RWPE1 (cell line): Measurements from ENCODE around the gene NOP16.

Experiments used
- CTCF ChIA-PET: fragments of 350-600 bp; sonication (Branson Sonifier 250); formaldehyde crosslinking; extraction: SDS; loops from one replicate; lab custom pipeline; 2021; lab: Yijun Ruan, JAX
- POLR2A ChIA-PET: fragments of 400-600 bp; formaldehyde crosslinking; extraction: SDS; loops from one replicate; lab custom pipeline; 2020; ENCODE audit warnings: antibody characterized with exemption; ENCODE audit not compliant: low non-redundant PET; lab: Yijun Ruan, JAX
- DNase-seq: peaks from one replicate; pipeline ENCODE4 v3.0.0; 2012; ENCODE audit warnings: low spot score
- H3K27ac ChIP-seq: fragments of 450-650 bp; 2 replicates; pipeline ENCODE4 v1.5.1; 2017
- CTCF ChIP-seq: fragments of 450-650 bp; conservative IDR thresholded peaks from 2 replicates; pipeline ENCODE4 v1.5.1; 2017; ENCODE audit warnings: low read depth, mild to moderate bottlenecking

The NOP16 gene

DNA sequence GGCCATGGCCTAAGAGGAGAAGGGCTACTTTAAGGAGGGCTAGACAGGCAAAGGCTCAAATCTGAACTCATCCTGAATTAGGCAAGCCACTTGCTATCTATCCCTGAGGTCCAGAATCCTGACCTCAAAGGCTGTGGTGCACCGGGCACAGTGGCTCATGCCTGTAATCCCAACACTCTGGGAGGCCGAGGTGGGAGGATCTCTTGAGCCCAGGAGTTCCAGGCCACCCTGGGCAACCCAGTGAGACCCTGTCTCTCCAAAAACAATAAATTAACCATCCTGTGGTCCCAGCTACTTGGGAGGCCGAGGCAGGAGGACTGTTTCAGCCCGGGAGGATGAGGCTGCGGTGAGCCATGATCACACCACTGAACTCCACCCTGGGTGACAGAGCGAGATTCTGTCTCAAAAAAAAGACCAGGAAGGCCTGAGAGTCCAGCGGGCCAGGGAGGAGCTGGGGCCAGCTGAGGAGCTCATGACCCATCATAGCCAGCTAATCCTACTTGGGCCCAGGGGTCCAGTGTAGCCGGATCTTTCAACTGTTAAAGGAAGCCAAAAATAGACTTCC lies 4.0 kb downstream of the NOP16 start:
- no peak for DNase-seq
- CTCF ChIA-PET: no interaction called here
- H3K27ac ChIP-seq: peak overlapping the region; percentile 11
- TF ChIP-seq CTCF: no peak
- POLR2A ChIA-PET: no interaction called here

GRCh38 chr5:176383961-176384360 lies 4.4 kb downstream of the NOP16 start:
- no peak for TF ChIP-seq CTCF
- ChIA-PET CTCF (interaction anchor here (1.0 kb wide), 1 partner anchor 22 kb away, joined by 3 read pairs; the partner anchor contains the start of gene KIAA1191), POLR2A (no interaction called here)
- DNase-seq: no peak
- peak overlapping the region; percentile 11 for H3K27ac ChIP-seq

DNA sequence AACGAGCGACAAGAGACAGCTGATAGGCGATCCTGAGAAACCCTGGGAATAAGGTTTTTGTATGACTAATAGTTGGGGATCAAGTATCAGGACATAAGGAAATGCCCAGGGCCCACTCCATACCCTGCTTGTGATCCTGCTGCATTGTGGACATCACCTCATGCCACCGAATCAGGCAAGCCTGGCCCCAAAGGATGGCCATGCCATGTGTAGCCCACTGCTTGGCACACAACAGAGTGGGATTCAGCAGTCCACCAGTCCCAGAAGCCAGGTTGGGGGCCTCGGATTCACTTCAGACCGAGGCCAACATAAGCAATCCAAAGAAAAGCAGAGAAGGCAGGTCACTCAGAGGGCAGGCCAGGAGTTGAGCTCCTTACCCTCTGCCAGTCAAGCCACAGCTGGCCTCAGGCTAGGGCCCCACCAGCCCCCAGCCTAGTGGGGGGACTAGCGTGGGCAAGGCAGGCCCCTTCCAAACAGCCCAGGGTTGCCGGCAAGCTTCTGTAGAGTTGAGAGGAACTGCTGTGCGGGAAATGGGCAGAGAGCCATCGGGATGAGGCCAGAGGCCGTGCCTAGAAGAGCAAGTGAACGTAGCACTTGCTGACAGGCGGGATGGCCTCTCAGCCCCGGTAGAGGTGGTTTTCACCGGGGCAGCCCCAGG lies 5.0 kb downstream of the NOP16 start:
- no peak for DNase-seq
- CTCF ChIA-PET: interaction anchor here (1.0 kb wide), 1 partner anchor 22 kb away, joined by 3 read pairs; the partner anchor contains the start of gene KIAA1191
- peak overlapping the region; percentile 11 for H3K27ac ChIP-seq
- TF ChIP-seq CTCF: no peak
- POLR2A ChIA-PET: no interaction called here

DNA sequence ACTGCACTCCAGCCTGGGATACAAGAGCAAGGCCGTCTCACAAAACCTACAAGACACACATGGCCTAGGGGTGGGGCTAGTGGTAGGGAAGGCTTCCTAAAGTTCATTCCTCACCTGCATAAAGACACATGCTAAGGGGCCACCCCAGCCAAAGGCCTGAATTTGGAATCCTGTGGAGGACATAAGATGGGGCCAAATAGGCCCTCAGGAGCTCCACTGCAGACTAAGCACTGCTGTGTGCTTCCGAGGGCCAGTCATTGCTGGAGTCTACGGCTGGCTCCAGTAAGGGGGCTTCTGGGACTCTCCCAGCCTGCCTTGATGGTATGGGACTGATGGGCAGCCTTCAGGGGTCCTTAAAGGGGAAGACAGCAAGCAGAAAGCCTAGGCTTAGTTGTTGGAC lies 5.7 kb downstream of the NOP16 start:
- ChIA-PET CTCF (interaction anchor here (1.0 kb wide), 1 partner anchor 21 kb away, joined by 3 read pairs; the partner anchor contains the start of gene KIAA1191), POLR2A (no interaction called here)
- no peak for TF ChIP-seq CTCF
- no peak for DNase-seq
- H3K27ac ChIP-seq: peak overlapping the region; percentile 43

DNA sequence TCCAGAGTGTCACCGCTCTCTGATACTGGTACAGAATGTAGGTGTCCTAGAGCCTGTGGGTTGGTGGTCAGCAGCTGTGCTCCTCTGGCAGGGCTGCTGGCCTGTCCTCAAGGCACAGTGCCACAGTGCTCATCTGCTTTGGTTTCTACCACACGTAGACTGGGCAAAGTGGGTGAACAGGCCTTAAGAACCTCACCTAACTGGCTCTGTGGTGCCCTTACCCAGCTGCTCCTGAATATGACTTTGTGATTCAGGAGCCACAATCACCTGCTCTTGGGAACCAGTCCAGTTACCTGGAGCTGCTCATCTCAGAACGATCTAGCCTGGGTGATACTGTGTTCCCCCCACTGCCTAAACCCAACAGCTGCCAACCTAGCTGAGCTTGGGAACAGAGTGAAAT lies 6.4 kb downstream of the NOP16 start:
- no peak for DNase-seq
- POLR2A ChIA-PET: no interaction called here
- no peak for TF ChIP-seq CTCF
- CTCF ChIA-PET: no interaction called here
- peak overlapping the region; percentile 43 for H3K27ac ChIP-seq

DNA sequence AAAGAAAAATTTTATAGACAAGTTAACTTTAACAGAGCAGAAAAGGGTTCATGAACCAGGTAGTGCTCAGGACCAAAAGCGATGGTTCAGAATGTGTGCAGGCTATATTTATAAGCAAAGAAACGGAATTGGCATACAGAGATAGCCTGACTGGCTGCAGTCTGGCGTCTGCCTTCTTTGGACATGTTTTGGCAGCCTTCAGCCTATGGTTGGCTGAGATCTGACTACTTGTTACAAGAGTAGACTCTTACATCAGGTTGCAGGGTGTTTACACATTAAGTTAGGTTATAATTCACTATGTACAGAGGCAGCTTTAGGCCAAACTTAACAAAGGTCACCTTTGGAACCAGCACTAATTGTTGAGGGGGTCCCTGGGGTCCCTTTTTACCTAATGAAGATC lies 7.0 kb downstream of the NOP16 start:
- POLR2A ChIA-PET: no interaction called here
- DNase-seq: no peak
- TF ChIP-seq CTCF: no peak
- CTCF ChIA-PET: interaction anchor here (1.1 kb wide), 1 partner anchor 71 kb away, joined by 3 read pairs; no protein-coding TSS in a partner anchor
- H3K27ac ChIP-seq: no peak overlapping the region
